ENCODE data around the gene SDC1.

SDC1 gene

GRCh38 chr2:20213651-20214565, 11.0 kb downstream of the SDC1 start:
- no peak for DNase-seq (ENCODE audit: low read depth)

DNA sequence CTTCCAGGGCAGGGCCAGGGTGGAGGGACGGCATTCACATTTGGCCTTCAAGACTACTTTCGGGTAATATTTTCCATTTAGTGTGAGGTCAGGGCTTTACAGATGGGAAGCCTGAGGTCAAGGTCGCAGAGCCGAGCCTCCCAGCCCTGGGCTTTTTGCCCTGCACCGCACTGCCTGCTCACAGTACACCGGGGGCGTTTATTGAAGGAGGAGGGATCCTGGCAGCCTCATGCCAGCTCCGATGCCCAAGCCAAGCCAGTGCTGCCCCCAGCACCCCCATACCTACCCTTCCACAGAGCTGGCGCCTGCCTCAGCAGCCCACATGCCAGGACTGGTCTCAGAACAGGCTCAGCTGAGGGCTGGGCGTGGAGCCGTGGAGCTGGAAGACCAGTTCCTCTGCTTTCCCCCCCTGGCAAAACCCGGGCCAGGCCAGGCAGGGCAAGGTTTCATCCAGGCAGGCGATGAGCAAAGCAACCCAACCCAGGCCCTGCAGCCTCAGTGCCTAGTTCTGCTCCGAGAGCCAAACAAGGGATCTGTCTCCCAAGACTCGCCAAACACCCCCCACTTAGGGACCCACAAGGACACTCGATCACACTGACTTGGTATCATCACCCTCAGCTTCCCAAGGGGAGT, 11.9 kb downstream of the SDC1 start:
- no peak for DNase-seq (ENCODE audit: low read depth)

GRCh38 chr2:20212459-20212870, 12.5 kb downstream of the SDC1 start:
- no peak for DNase-seq (ENCODE audit: low read depth)

DNA sequence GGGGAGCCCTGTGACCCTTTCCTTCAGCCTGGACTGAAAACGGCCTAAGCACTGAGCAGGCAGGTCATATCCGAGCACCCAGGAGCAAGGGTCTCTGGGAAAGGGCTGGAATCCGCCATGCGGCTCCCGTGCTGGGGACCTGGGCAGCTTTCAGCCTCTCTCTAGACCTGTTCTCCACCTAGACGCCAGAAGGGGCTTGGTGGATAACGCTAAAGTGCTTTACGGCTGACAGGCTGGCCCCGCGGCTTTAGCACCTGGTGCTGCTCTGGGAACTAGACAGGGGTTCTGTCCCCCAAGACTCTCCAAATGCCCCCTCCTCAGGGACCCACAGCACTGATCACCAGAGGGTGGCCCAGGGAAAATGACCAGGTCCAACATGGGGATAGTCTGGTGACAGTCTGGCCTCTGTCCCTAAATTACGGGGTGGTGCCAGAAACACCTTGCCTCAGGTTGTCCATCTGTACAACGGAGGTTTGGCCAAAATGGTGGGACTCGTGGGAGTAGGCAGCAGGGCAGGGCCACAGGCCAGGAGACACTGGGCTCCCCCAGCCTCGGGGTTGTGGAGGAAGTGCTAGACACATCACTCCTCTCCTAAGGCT, 13.0 kb downstream of the SDC1 start:
- no peak for DNase-seq (ENCODE audit: low read depth)

DNA sequence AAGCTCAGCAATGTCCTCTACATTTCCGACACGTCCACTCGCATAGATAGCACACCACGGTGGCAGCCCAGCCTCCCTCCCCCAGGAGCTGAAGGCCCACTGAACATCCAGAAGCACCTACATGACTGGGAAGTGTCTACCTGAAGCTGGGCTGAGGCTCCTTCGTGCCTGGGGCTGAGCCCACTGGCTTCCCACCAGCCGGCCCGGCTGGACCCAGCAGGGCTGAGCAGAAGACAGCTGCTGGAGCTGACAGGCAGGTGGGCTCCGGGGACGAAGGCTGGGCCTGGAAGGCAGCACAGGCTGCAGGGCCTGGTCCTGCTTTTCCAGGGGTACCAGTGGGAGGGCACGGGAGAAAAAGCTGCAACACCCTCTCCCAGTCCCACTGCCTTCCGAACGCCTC, 13.5 kb downstream of the SDC1 start:
- DNase-seq (ENCODE audit: low read depth): no peak

GRCh38 chr2:20210462-20210861, 14.5 kb downstream of the SDC1 start:
- no peak for DNase-seq (ENCODE audit: low read depth)

- DNase-seq (ENCODE audit: low read depth): no peak
These were observed 15.4 kb downstream of the SDC1 start for GRCh38 chr2:20209373-20210109.

- no peak for DNase-seq (ENCODE audit: low read depth)
These were observed 16.5 kb downstream of the SDC1 start for GRCh38 chr2:20208476-20208859.

DNA sequence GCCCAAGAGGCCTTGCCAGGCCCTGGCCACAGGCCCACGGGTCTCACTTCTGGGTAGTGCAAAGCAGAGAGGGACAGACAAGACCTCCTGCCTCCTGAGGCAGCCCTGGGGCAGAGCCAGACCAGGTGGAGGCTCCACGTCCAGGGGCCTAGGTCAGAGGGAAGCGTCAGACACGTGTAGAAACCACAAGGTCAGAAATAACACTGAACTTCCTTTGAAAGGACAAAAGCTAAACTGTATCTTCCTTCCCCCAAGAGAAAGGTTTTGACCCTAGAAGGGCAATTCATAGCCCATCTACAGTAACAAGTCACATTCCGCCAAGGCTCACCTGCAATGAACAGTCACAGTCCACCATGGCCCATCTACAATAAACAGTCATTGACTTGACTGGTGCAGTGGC, 17.9 kb downstream of the SDC1 start:
- no peak for DNase-seq (ENCODE audit: low read depth)

GRCh38 chr2:20205915-20206524, 18.9 kb downstream of the SDC1 start:
- DNase-seq (ENCODE audit: low read depth): no peak

- no peak for DNase-seq (ENCODE audit: low read depth)
These were observed 19.9 kb downstream of the SDC1 start for GRCh38 chr2:20205069-20205468.

DNA sequence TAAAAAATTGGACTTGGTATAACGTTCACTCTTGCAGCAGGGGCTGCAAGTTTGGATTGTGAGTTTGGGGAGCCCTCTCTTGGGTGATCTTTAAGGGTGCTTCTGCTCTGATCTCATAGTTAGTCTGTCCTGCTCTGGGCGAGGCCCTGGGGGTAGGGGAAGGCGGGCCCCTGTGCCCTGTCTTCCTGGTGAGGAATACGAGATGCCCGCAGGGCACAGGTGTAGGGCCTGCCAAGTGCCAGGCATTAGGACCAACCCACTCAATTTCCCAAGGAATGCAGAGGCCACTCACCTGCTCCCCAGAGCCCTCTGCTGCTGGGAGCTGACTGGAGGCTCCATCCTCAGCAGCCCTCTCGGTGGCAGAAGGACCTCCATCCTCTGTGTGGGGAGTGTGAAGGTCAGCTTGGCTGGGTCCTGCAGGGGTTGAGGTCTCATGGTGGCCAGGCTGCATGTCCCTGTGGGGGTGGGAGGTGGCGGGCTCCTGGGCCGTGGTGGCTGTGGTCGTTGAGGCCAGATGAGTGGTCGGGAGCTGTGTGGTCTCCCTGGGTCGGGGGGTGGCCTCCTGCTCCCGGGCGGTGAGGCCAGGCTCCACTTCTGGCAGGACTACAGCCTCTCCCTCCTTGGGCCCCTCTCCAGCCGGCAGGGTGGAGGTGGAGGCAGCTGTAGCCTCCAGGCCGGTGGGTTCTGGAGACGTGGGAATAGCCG, 21.3 kb downstream of the SDC1 start:
- no peak for DNase-seq (ENCODE audit: low read depth)

- DNase-seq (ENCODE audit: low read depth): no peak
These were observed 21.9 kb downstream of the SDC1 start for GRCh38 chr2:20203072-20203471.

GRCh38 chr2:20201671-20202070, 23.3 kb downstream of the SDC1 start:
- no peak for DNase-seq (ENCODE audit: low read depth)

DNA sequence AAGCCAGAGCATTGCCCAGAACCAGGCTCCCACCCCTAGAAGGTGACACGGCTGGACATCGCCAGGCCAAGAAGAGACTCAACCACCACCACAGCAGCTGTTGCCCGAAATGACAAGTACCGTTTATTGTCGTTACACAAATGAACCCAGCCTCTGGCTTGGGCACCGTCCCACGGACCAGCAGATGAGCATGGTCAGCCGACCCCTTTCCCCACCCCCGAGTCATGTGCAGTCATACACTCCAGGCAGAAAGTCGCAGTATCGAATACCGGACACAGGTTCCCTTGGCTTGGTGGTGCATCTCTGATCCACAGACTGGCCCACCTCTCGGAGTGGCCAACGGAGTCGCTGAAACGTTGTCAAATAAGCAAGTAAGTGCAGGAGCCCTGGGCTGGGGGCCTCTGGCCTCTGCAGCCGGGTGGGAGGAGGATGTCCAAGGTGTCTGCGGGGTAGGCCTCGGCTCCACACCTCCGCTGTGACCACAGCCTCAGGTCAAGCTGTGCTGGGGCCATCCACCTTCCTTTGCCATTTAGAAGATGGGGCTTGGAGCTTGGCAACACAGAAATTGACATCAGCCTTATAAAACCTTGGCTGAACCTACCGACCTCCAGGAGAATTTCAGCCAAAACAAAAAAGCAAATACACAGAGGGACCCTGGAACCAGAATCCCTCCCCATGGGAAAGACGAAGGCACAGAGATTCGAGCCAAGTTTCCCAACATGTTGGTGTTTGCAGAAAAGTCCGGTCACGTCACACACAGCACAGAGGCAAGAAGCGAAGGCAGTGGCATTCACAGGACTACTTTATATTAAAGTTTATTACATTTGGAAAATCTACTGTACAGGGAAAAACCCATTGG, 24.0 kb downstream of the SDC1 start:
- DNase-seq (ENCODE audit: low read depth): no peak

DNA sequence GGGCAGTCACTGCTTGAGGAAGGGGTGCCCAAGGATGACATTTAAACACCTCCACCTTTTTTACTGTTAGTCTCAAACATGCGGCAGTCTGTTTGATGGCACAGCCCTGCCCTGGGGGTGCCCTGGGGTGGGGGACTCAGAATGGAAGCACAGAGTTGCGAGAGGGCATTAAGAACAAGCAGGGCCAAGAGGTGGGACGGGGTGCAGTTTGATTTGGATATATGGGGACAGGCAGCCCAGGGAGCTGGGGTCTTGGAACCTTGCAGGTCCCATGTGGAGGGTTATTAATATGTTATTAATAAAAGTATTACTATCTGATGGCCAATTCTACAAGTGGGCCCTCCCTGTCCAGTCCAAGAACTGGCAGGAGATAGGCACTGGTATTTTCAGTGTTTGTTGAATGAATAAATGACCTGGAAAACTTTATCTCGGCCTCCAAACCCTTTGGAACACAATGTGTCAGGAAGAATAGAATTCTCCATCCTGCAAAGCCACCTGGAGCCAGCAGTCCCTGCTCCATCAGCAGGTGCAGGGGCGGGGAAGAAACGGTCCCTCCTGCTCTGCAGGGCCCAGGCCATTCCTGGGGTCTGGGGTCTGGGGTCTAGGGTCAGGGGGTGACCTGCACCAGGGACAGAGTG, 25.2 kb downstream of the SDC1 start:
- DNase-seq (ENCODE audit: low read depth): no peak

DNA sequence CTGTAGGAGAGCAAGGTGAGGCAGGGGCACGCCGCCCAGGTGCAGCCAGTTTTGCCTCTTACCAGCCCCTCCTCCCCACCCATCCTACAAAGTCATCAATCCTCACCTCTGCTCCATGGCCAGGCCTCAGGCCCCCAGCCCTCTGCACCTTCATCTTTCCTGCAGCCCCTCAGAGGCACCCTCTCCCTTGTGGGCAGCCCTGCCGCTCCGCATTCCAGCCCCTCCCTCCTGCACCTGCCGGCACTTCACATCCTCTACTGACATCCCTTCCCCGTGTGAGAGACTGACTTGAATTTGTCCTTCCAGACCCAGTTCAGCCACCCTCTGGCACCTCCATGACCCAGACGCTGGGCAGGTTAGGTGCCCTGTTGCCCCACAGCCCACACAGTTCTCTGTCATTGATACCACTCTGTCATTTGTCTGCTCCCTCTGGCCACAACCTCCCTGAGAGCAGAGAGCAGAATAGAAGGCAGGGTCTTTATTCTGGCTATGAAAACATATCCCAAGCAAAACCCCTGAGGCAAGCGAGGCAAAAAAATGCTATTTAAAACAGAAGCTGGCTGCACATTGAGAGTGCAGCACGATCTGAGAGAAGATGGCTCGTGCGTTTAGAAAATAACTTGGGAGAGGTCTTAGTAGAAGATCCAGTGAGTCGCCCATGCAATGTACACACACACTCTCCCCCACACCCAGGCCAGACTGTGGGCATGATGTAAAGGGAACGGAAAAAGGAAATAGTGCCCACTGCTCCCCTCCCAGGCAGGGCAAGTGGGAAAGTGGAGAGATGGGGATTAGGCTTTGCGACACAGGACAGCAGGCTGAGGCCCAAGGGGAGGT, 25.9 kb downstream of the SDC1 start:
- DNase-seq (ENCODE audit: low read depth): no peak

DNA sequence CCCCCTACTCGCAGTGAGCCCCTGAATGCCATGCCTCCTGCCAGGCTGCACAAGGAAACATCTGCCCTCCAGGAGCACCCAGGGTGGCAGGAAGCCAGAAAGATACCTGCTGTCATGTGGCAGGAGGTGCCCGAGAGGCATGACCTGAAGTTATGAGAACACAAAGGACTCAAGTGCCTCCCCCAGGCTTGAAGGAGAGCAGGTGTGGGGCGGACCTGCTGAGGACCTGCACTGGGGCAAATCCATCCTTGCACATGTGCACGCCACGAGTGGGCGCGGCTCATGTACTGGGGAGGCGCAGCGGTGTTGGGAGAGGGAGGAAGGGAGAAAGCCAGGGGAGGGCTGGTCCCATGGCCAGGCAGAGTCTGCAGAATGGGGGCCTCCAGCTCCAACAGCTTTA, 26.9 kb downstream of the SDC1 start:
- DNase-seq (ENCODE audit: low read depth): no peak

- DNase-seq (ENCODE audit: low read depth): no peak
These were observed 27.7 kb downstream of the SDC1 start for GRCh38 chr2:20197192-20197591.

Measured in HS-27A (cell line).